ENCODE results near the gene ARHGEF19.

Gene ARHGEF19

DNA sequence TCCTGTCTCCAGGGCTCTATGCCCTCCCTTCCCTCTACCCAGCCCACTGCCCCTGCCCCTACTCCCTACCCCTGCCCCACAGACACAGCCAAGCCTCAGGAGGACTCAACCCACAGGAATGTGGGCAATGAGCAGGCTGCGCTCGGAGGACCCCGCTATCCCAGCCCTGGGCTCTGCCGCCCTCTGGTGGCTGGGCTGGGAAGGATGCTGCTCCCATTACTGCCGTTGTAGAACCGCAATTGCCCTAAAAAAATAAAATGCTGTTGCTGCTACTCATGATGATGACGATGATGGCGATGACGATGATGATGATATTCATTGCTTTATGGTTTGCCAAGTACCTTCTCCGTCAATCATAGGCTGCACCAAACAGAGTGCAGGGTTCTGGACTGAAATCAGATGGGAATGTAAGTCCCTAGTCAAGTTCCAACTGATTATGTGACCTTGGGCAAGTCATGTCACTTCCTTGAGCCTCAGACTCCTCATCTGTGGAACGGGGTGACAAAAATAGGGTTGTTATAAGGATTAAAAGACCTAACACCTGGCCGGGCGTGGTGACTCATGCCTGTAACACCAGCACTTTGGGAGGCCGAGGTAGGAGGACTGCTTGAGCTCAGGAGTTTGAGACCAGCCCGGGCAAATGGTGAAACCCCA is 24.6 kb downstream of the ARHGEF19 start:
- FAIRE-seq (peak; percentile 69), DNase-seq (ENCODE audit: extremely low spot score, insufficient read length, low read depth) (peak; percentile 73)

- DNase-seq (ENCODE audit: extremely low spot score, insufficient read length, low read depth), result no peak
- FAIRE-seq, result no peak
Measured at GRCh38 chr1:16186655-16187235, 25.7 kb downstream of the ARHGEF19 start.

GRCh38 chr1:16184557-16185303 is 27.7 kb downstream of the ARHGEF19 start:
- DNase-seq (ENCODE audit: extremely low spot score, insufficient read length, low read depth) (no peak), FAIRE-seq (no peak)

GRCh38 chr1:16183765-16184556 is 28.5 kb downstream of the ARHGEF19 start:
- no peak for FAIRE-seq
- DNase-seq (ENCODE audit: extremely low spot score, insufficient read length, low read depth), result no peak

DNA sequence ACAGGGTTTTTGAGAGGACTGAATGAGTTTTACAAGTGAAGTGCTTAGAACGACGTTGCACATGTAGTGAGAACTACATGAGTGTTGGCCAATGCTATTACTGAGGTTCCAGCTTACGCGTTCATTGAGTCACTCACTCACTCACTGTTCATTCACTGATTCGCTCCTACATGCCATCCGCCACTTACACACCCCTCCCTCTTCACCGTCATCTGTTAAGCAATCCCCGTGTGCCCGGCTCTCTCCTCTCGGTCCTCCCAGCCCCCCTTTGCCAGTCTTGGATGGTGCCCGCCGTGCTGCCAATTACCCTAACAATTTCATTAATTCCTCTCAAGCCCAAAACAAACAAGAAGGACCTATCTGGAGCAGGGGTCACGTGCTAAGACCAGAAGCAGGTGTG is 29.3 kb downstream of the ARHGEF19 start:
- DNase-seq (ENCODE audit: extremely low spot score, insufficient read length, low read depth), result no peak
- FAIRE-seq, result no peak

DNA sequence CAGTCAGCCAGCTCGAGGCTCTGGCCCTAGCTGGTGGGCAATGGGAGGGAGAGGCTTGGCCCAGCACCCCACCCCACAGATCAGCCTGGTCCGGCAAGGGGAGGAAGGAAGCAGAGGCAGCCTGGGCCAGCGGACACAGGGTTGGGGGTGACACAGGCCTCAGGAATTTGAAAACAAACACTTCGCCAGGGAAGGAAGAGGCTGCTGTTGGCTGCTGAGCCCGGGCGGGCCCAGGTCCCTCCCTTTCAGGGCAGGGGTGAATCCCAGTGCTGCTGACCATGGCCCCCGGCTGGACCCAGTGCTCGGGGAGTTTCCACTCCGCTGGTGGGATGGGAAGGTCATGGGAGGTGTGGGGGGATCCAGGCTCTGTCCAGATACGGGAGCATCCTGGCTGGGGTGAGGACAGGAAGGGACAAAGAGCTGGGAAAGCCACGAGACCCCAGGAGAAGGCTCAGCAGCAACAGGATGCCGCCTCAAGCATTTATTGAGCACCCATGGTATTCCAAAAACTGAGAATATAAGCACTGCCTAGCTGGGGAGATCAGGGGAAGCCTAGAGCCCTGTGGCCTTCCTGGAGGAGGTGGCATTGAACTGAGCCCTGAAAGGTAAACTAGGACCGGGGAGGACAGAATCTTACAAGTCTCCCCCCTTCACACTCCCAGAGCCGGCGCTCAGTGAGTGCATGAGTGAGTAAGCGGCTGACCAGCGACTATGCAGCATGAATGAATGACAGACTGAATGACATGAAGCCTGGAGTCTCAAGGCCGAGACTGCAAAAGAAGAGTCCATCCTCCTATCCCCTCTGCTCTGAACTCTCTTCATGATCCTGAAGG is 30.3 kb downstream of the ARHGEF19 start:
- DNase-seq (ENCODE audit: extremely low spot score, insufficient read length, low read depth) (no peak), FAIRE-seq (no peak)

DNA sequence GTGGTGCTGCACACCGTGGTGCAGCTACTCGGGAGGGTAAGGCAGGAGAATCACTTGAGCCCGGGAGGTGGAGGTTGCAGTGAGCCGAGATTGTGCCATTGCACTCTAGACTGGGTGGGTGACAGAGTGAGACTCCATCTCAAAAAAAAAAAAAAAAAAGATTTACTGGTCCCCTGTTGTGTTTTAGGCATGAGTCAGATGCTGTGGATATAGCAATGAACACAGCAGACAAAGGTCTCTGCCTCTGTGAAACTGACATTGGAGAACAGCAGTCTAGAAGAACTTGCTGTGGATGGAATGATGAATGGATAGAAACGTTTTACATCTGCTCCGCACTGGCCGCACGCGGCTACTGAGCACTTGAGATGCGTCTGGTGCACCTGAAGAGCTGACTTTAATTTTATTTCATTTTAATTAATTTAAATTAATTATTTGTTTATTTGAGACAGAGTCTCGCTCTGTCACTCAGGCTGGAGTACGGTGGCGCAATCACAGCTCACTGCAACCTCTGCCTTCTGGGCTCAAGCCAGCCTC is 32.1 kb downstream of the ARHGEF19 start:
- DNase-seq (ENCODE audit: extremely low spot score, insufficient read length, low read depth) (no peak), FAIRE-seq (no peak)

DNA sequence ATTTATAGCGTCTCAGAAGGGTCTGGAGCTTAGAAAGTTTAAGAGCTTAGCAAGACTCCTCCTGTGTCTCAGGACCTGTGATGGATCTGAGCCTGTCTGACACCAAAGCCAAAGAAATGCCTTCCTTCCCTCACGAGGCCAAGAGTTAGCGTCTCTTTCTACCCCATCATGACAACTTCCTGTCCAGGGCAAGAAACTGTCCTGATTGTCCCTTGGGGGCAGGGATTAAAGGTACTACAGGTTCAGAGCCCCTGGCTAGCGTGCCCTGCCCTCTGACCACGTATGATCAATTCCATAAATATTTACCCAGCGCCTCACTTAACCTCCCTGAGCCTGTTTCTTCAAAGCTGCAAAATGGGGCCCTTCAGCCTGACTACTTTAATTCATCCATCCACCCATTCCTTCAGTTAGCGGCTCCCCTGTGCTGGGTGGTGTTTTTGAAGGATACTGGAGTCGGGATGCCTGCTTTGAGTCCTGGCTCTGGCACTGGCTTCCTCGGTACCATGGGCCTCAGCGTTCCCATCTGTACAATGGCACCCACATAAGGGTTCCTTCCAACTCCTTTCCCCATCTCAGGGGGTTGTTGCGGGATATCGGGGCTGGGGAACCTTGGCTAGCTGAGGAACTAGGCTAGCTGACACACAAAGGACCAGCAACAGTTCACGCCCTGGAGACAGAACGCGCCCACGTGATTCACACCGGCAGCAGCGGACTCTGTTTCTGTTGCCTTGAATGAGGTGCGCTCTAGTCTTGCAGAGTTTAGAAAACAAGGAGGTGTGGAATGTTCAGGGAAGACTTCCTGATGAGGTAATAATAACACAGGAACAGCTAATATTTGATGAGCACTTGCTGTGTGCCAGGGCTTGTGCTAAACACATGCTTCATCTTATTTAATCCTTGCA is 33.6 kb downstream of the ARHGEF19 start:
- DNase-seq (ENCODE audit: extremely low spot score, insufficient read length, low read depth) (no peak), FAIRE-seq (no peak)

DNA sequence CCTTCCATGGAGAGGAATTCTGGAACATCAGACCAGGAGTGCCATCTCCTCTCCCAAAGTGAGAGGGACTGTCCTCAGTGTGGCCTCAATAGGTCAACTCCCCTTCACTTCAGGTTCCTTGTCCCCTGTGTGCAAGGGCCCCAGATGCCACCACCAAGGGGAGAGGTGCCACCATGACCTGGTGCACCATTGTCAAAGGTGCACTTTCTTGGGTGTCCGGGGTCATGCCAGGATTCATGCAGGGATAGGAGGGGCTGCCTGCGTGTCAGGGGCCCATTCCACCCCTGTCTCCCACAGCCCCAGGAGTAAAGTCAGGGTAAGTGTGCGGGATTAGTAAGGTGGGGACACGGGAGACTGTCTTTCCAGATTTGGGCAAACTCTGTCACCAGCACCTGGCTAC is 35.1 kb downstream of the ARHGEF19 start:
- DNase-seq (ENCODE audit: extremely low spot score, insufficient read length, low read depth) (no peak), FAIRE-seq (no peak)

DNA sequence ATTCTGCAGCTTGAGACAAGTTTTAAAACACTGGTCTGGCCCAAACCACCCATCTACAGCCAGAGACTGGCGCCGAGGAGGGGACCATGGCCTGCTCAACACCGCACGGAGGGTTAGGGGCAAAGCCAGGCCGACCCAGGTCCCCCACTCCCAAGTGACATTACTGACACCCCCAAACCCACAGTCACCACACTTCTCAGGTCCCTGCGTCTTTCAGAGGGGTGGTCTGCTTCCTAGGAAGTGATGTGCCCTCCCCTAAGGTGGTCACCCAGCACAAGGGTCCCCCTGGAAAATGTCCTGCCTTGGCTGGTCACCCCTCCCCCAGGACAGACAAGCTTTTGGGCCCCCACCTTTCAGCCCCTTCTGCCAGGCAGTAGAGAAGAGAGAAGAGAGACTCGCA is 35.8 kb downstream of the ARHGEF19 start:
- FAIRE-seq (no peak), DNase-seq (ENCODE audit: extremely low spot score, insufficient read length, low read depth) (no peak)

GRCh38 chr1:16175610-16176553 is 36.6 kb downstream of the ARHGEF19 start:
- DNase-seq (ENCODE audit: extremely low spot score, insufficient read length, low read depth) (no peak), FAIRE-seq (no peak)

DNA sequence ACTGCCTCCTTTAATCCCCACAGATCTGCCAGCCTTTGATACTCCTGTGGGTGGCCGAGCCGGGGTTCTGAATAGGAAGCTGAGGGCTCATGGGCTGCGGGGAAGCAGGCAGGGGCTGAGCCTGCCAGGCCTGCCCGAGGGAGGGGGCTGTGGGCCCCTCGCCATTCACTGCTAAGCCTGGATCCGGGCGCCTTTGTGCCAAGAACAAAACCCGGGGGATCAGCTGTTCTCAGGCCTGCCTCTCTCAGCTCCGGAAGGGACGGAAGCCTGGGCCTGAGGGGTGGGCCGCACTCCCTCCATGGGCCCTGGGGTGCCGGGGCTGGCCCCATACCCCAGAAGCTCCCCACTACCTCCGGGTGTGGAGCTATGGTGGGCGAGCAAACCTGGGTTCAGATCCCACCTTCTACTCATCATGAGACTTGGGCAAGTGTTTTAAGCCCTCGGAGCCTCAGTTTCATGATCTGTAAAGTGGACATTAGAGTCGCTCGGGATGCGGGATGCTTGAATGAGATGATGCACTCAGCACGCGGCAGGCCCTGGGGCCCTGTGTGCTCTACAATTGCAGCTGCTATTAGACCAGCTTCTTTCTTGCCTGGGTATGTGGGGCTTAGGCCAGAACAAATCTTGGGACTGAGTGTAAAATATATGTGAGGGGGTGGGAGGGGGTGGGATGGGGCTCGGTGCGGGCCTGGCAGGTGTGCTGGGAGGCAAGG is 37.4 kb downstream of the ARHGEF19 start:
- DNase-seq (ENCODE audit: extremely low spot score, insufficient read length, low read depth), result no peak
- no peak for FAIRE-seq

DNA sequence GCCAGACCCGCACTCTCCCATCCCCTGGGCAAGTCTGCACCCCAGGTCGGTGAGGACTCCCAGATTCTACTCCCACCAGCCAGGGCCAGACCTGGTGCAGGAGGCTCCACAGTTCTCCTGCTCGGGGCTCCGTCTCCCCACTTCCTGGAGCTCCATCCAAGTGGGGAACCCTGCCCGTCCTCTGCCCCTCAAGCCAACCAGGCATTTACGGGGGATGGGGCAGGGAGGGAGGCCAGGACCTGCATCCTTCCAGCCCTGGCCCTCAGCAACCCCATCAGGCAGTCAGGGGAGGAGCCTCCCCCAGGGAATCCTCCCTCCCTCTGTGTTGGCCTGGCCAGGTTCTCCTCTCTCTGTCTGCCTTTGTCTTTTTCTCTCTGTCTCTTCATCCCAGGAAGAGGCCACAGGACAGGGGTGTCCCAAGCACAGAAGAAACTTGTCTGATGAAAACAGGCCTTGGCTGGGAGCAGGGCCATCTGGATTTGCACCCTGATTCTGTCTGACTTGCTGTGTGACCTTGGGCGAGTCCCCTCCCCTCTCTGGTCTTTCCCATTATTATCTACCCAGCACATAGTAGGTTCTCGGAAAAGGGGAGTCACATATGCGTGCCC is 38.1 kb downstream of the ARHGEF19 start:
- DNase-seq (ENCODE audit: extremely low spot score, insufficient read length, low read depth) (no peak), FAIRE-seq (no peak)

- FAIRE-seq (no peak), DNase-seq (ENCODE audit: extremely low spot score, insufficient read length, low read depth) (no peak)
Measured at GRCh38 chr1:16173447-16174260, 38.8 kb downstream of the ARHGEF19 start.

- no peak for DNase-seq (ENCODE audit: extremely low spot score, insufficient read length, low read depth)
- FAIRE-seq, result no peak
Measured at GRCh38 chr1:16172964-16173446, 39.4 kb downstream of the ARHGEF19 start.

All from GM18507 (cell line).